Mesendoderm (in vitro differentiated cells): Measurements from ENCODE around the gene MAGEA8. TPM values are rescaled to one million over a fixed set of nuclear protein-coding genes. Genes with fewer than 3 reads are reported as not detected.
"Not testable (repeated sequence)": the region's sequence is repeated elsewhere in the genome, so short reads cannot be mapped to it uniquely, and the experiment has no call there.

Source experiments
- DNase-seq: peaks from one replicate; pipeline ENCODE4 v3.0.0; 2013
- H2AK5ac ChIP-seq: 2 replicates; pipeline ENCODE4 v1.6.1; 2013; ENCODE audit warnings: low read length, inconsistent platforms
- H2BK120ac ChIP-seq: 2 replicates; pipeline ENCODE4 v1.6.1; 2013; ENCODE audit warnings: low read depth, mild to moderate bottlenecking, low read length, moderate library complexity, mixed read lengths
- H2BK15ac ChIP-seq: replicated peaks from 2 replicates; pipeline ENCODE4 v1.6.1; 2013; ENCODE audit warnings: low read depth, mild to moderate bottlenecking, moderate library complexity
- H2BK5ac ChIP-seq: 2 replicates; pipeline ENCODE4 v1.6.1; 2013; ENCODE audit warnings: low read length, inconsistent platforms
- H3K18ac ChIP-seq: 2 replicates; pipeline ENCODE4 v1.6.1; 2013; ENCODE audit warnings: mild to moderate bottlenecking, low read length, mixed read lengths
- H3K23ac ChIP-seq: one replicate; pipeline ENCODE4 v1.6.1; 2013; ENCODE audit warnings: low read length
- H3K27ac ChIP-seq: 2 replicates; pipeline ENCODE4 v1.5.1; 2013; ENCODE audit warnings: low read depth, mild to moderate bottlenecking, inconsistent platforms, low read length, moderate library complexity
- H3K27me3 ChIP-seq: 2 replicates; pipeline ENCODE4 v1.6.1; 2013; ENCODE audit warnings: low read length, control low read depth, mild to moderate bottlenecking, inconsistent platforms; ENCODE audit not compliant: insufficient read depth, poor library complexity
- H3K36me3 ChIP-seq: 2 replicates; pipeline ENCODE4 v1.6.1; 2013; ENCODE audit warnings: low read length, inconsistent platforms; ENCODE audit not compliant: control insufficient read depth, insufficient read depth
- H3K4ac ChIP-seq: one replicate; pipeline ENCODE4 v1.6.1; 2013; ENCODE audit warnings: low read depth, mild to moderate bottlenecking, low read length, moderate library complexity
- H3K4me1 ChIP-seq: 2 replicates; pipeline ENCODE4 v1.6.1; 2013; ENCODE audit warnings: low read depth, low read length, inconsistent platforms; ENCODE audit not compliant: control insufficient read depth
- H3K4me2 ChIP-seq: 2 replicates; pipeline ENCODE4 v1.6.1; 2013; ENCODE audit warnings: low read length
- H3K4me3 ChIP-seq: 2 replicates; pipeline ENCODE4 v1.5.1; 2013; ENCODE audit warnings: mild to moderate bottlenecking, low read length
- H3K56ac ChIP-seq: one replicate; pipeline ENCODE4 v1.6.1; 2013; ENCODE audit warnings: low read length
- H3K79me1 ChIP-seq: 2 replicates; pipeline ENCODE4 v1.6.1; 2013; ENCODE audit warnings: low read length, inconsistent platforms
- H3K79me2 ChIP-seq: 2 replicates; pipeline ENCODE4 v1.6.1; 2013; ENCODE audit warnings: mild to moderate bottlenecking, low read length; ENCODE audit not compliant: control insufficient read depth, insufficient read depth
- H3K9ac ChIP-seq: 2 replicates; pipeline ENCODE4 v1.6.1; 2013; ENCODE audit warnings: low read length, inconsistent platforms
- H4K5ac ChIP-seq: one replicate; pipeline ENCODE4 v1.6.1; 2013; ENCODE audit warnings: low read length
- H4K8ac ChIP-seq: one replicate; pipeline ENCODE4 v1.6.1; 2013; ENCODE audit warnings: low read depth, mild to moderate bottlenecking, control low read depth, low read length, moderate library complexity
- WGBS: extraction: QIAGEN DNeasy Blood & Tissue Kit; methylation state at CpG from one replicate; pipeline ENCODE4 v1.1.7; 2013; ENCODE audit warnings: low lambda C conversion rate, missing lambda C conversion rate; ENCODE audit not compliant: insufficient coverage; ENCODE audit errors: extremely low coverage; 5-methylcytosine and 5-hydroxymethylcytosine counted together
- polyA plus RNA-seq, 2 experiments: library from polyadenylated mRNA; stranded (reverse); fragments of 200-250 nt; gene quantifications; one replicate each; pipeline ENCODE4 v1.2.3, GENCODE V29; 2013

MAGEA8 gene, protein sequence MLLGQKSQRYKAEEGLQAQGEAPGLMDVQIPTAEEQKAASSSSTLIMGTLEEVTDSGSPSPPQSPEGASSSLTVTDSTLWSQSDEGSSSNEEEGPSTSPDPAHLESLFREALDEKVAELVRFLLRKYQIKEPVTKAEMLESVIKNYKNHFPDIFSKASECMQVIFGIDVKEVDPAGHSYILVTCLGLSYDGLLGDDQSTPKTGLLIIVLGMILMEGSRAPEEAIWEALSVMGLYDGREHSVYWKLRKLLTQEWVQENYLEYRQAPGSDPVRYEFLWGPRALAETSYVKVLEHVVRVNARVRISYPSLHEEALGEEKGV
- polyA plus RNA-seq (2013, experiment 1 of 2), result not detected
- polyA plus RNA-seq (2013, experiment 2 of 2), result 0.03 TPM

DNA sequence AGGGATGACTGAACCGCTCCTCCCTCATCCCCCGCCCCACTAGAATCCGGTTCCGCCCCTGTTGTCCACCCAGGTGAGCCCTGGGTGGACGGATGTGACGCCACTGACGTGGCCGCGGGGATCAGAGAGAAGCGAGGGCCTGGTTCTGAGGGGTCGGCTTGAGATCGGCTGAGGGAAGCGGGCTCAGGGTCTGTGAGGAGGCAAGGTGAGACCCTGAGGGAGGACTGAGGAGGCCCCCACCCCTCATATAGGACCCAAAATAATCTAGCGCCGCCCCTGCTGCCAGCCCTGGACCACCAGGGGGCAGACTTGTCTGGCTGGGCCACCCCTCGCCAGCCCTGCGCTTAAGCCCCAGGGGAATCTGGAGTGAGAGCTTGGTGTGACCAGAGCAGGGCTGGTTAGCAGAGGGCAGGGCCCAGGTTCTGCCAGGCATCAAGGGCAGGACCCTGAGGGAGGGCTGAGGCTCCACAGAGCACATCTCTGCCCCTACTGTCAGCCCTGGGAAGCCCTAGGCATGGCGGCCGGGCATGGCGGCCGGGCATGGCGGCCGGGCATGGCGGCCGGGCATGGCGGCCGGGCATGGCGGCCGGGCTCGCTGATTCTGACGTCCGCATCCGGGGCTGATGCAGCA lies at the start of gene MAGEA8:
TSS of gene MAGEA8 (plus strand) at position 103 of the 631 bp plus-strand sequence. CDS start 3,090 bp downstream, outside the sequence.
- DNase-seq, result peak; percentile 15

DNA sequence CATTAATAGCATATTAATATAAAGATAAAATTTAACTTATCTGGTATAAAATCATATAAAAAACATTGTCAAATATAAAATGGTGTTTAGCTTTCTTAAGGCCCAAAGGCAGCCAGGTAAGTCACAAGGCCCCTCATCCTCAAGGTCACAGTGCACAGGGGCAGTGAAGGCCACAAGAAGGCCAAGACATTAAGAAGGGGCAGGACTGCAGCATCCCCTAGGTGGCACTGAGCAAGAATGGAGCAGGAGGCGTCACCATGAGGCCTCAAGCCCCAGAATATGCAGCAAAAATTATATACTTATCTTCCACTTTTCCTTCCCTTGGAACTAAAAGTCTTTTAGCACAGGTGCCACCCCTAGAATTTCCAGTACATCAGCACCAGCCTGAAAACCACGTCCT lies 49.5 kb upstream of the MAGEA8 start:
- no peak overlapping the region for H3K4me2 ChIP-seq
- H3K18ac ChIP-seq, result peak overlapping the region; percentile 28
- no peak overlapping the region for H2BK120ac ChIP-seq
- no peak overlapping the region for H4K5ac ChIP-seq
- no peaks in the 10 kb centered on the region for H3K4me1 ChIP-seq
- no peaks in the 10 kb centered on the region for H3K27me3 ChIP-seq
- H3K36me3 ChIP-seq, result no peaks in the 10 kb centered on the region
- H3K4me3 ChIP-seq, result no peak overlapping the region
- peak; percentile 44 for DNase-seq
- no peak overlapping the region for H2BK15ac ChIP-seq
- no peaks in the 10 kb centered on the region for H3K79me1 ChIP-seq
- no peak overlapping the region for H3K9ac ChIP-seq
- no peak overlapping the region for H3K23ac ChIP-seq
- H3K4ac ChIP-seq, result peak overlapping the region; percentile 16
- no peak overlapping the region for H2BK5ac ChIP-seq
- no peak overlapping the region for H2AK5ac ChIP-seq
- no CpG with 5 or more reads among the region's 2 CpGs for WGBS
- no peaks in the 10 kb centered on the region for H3K79me2 ChIP-seq
- H4K8ac ChIP-seq, result no peak overlapping the region
- H3K56ac ChIP-seq, result peak overlapping the region; percentile 56
- no peak overlapping the region for H3K27ac ChIP-seq

More for the DNA sequence above, at the start of gene MAGEA8:
- Histone ChIP-seq H2BK15ac (no peak within 1 kb of the TSS), H3K4ac (no peak within 1 kb of the TSS), H3K27ac (no peak within 1 kb of the TSS), H2BK5ac (no peak within 1 kb of the TSS), H2AK5ac (no peak within 1 kb of the TSS), H3K79me1 (no peaks in the 10 kb centered on the region), H4K5ac (no peak within 1 kb of the TSS), H3K27me3 (no peaks in the 10 kb centered on the region), H3K4me2 (no peak within 1 kb of the TSS), H3K9ac (no peak within 1 kb of the TSS), H3K36me3 (no peaks in the 10 kb centered on the region), H3K56ac (no peak within 1 kb of the TSS), H3K18ac (no peak within 1 kb of the TSS), H3K79me2 (no peaks in the 10 kb centered on the region), H3K4me3 (no peak within 1 kb of the TSS), H3K4me1 (no peaks in the 10 kb centered on the region), H3K23ac (no peak within 1 kb of the TSS), H2BK120ac (no peak within 1 kb of the TSS), H4K8ac (no peak within 1 kb of the TSS)
- no CpG with 5 or more reads among the region's 33 CpGs for WGBS

DNA sequence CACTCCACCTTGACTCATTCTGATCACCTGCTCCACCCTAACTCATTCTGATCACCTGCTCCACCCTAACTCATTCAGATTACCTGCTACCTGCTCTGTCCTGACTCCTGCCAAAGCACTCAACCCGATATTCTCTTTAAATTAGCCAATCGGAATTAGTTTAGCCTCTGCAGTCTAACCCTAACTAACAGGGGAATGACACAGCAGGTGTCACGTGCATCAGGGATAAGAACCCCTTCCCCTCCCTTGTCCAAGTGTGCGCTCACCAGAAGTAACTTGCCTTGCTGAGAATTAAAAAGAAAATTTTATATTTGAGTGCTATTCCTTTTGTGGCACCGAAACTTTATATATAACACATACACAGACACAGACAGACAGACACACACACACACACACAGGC lies 44.3 kb upstream of the MAGEA8 start:
- not testable (repeated sequence) for H2AK5ac ChIP-seq, H2BK15ac ChIP-seq, DNase-seq, H3K4me1 ChIP-seq, H3K56ac ChIP-seq, H3K4me2 ChIP-seq, H3K18ac ChIP-seq, H3K79me1 ChIP-seq, H2BK120ac ChIP-seq, H2BK5ac ChIP-seq, H3K4ac ChIP-seq, H3K27ac ChIP-seq, H4K5ac ChIP-seq, H3K27me3 ChIP-seq, H3K36me3 ChIP-seq, H4K8ac ChIP-seq, H3K23ac ChIP-seq, H3K4me3 ChIP-seq, H3K9ac ChIP-seq, H3K79me2 ChIP-seq
- WGBS, result no CpG with 5 or more reads among the region's 5 CpGs

DNA sequence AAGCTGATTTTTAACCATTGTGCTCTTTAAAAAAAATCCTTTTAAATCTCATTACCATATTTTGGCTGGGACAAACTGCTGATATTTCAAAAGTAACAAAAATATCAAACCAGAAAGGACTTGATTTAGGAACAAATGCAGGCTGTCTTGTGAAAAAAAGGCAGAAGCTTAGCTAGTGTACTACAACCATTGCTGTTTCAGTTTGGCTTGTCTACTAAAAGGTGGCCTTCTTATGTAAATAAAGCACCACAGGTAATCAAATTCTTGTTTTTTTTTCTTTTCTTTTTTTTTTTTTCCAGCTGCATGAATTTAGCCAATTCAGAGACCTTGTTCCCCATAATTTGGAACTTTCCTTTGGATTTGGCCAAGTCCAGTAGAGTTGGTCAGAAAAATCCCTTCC lies 43.8 kb upstream of the MAGEA8 start:
- Histone ChIP-seq H2BK5ac (no peak overlapping the region), H3K79me1 (no peaks in the 10 kb centered on the region), H2BK120ac (no peak overlapping the region), H2BK15ac (no peak overlapping the region), H3K4me2 (no peak overlapping the region), H4K8ac (no peak overlapping the region), H3K9ac (no peak overlapping the region), H3K18ac (no peak overlapping the region), H3K23ac (no peak overlapping the region), H2AK5ac (no peak overlapping the region), H3K4me3 (no peak overlapping the region), H4K5ac (no peak overlapping the region), H3K56ac (no peak overlapping the region), H3K4ac (no peak overlapping the region), H3K27me3 (no peaks in the 10 kb centered on the region), H3K4me1 (no peaks in the 10 kb centered on the region), H3K27ac (no peak overlapping the region), H3K79me2 (no peaks in the 10 kb centered on the region), H3K36me3 (no peaks in the 10 kb centered on the region)
- DNase-seq, result no peak

DNA sequence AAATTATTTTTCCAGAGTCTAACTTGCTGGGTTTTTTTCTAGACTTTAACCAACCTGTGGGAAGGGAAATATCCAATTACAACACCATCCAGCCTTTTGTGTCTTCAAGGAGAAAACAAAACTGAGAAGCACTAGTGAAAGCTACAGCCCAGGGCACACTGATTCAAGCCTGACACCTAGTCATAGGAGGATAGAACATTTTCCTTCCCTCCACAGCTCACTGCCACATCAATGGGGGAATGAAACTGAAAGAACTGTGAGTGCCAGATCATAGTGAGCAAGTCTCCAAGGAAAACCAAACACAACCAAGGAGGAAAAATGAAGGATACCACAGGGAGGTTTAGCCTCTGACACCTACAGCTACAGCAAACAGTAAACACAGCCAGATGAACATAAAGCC lies 43.3 kb upstream of the MAGEA8 start:
- H3K56ac ChIP-seq, result no peak overlapping the region
- no peak overlapping the region for H2BK15ac ChIP-seq
- no peak overlapping the region for H4K5ac ChIP-seq
- no peaks in the 10 kb centered on the region for H3K4me1 ChIP-seq
- no peak overlapping the region for H3K9ac ChIP-seq
- no peak overlapping the region for H2AK5ac ChIP-seq
- H3K18ac ChIP-seq, result no peak overlapping the region
- H3K36me3 ChIP-seq, result no peaks in the 10 kb centered on the region
- no peak overlapping the region for H4K8ac ChIP-seq
- no peak overlapping the region for H2BK5ac ChIP-seq
- no peak overlapping the region for H3K4me2 ChIP-seq
- no peak overlapping the region for H3K4ac ChIP-seq
- H3K79me2 ChIP-seq, result no peaks in the 10 kb centered on the region
- H3K27ac ChIP-seq, result no peak overlapping the region
- no peak for DNase-seq
- no peaks in the 10 kb centered on the region for H3K79me1 ChIP-seq
- no peak overlapping the region for H2BK120ac ChIP-seq
- H3K23ac ChIP-seq, result no peak overlapping the region
- no peak overlapping the region for H3K4me3 ChIP-seq
- no peaks in the 10 kb centered on the region for H3K27me3 ChIP-seq

DNA sequence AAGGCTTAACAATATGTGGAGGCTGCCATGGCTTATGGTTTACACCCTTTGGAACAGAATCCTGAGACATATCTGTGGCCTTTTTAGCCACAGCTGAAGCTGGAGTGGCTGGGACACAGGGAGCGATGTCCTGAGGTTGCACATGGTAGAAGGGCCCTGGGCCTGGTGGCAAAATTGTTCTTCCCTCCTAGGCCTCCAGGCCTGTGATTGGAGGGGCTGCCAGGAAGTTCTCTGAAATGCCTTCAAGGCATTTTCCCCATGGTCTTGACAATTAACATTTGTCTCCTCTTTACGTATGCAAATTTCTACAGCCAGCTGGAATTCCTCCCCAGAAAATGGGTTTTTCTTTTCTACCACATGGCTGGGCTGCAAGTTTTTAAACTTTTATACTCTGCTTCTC lies 39.1 kb upstream of the MAGEA8 start:
- Histone ChIP-seq H3K4me3 (no peak overlapping the region), H3K79me1 (no peaks in the 10 kb centered on the region), H3K23ac (no peak overlapping the region), H3K27ac (no peak overlapping the region), H3K79me2 (no peaks in the 10 kb centered on the region), H3K4me2 (no peak overlapping the region), H2AK5ac (no peak overlapping the region), H3K56ac (no peak overlapping the region), H3K4me1 (no peaks in the 10 kb centered on the region), H2BK15ac (no peak overlapping the region), H3K9ac (no peak overlapping the region), H2BK5ac (no peak overlapping the region), H3K4ac (no peak overlapping the region), H3K27me3 (no peaks in the 10 kb centered on the region), H3K18ac (no peak overlapping the region), H2BK120ac (no peak overlapping the region), H4K5ac (no peak overlapping the region), H3K36me3 (no peaks in the 10 kb centered on the region), H4K8ac (no peak overlapping the region)
- no peak for DNase-seq
- no CpG with 5 or more reads among the region's 2 CpGs for WGBS
